ENCODE results near the gene PHF21A.
"Not testable (repeated sequence)": the region's sequence is repeated elsewhere in the genome, so short reads cannot be mapped to it uniquely, and the experiment has no call there.

DNA sequence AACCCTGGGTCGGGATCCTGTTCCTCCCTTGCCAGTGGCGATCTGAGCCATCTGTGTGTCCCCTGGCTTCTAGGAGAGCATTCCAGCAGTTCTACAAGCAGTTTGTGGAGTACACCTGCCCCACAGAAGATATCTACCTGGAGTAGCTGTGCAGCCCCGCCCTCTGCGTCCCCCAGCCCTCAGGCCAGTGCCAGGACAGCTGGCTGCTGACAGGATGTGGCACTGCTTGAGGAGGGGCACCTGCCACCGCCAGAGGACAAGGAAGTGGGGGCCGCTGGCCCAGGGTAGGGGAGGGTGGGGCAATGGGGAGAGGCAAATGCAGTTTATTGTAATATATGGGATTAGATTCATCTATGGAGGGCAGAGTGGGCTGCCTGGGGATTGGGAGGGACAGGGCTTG lies 215.7 kb downstream of the PHF21A start:
- TF ChIP-seq POLR2AphosphoS5 (IDR thresholded peaks at IDR 0.05; ENCODE audit: borderline replicate concordance, low read depth, low read length); EZH2 (IDR thresholded peaks at IDR 0.05): not testable (repeated sequence)
